ENCODE data around the gene CDH16. TPM values are rescaled to one million over a fixed set of nuclear protein-coding genes. Genes with fewer than 3 reads are reported as not detected.

The CDH16 gene
- total and polyA plus RNA-seq, 2 of the 13 experiments (the other 11 are each of a cell fraction or from before 2014, with no cell fraction given), result 2.7 to 3.9 TPM

DNA sequence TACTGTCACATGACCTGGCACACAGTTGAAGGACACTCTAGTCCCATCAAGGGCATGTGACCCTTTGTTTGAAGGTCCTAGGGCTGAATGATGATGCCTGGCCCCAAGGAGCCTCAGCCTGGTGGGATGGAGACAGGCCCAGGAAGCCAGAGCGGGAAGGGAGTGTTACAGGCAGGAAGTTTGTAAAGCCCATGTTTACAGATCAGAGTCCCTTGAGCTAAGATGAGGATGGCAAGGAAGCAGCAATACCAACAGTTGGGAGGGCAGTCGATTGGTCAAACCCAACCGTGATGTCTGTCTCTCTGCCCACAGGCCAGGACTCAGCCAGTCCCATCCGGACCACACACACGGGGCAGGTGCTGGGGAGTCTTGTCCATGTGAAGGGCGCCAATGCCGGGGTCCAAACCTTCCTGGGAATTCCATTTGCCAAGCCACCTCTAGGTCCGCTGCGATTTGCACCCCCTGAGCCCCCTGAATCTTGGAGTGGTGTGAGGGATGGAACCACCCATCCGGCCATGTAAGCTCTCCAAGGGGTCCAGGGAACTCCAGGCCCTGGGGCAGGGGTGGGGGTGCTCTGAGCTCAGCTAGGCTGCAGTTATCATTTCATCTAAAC, 19.1 kb upstream of the CDH16 start (continued):
- 0 out of 2 replicates have a peak, but pooled peaks have one; percentile 45 for TF ChIP-seq ZMAT3 (CRISPR knock-in tag; conservative IDR thresholded peaks at IDR 0.05)
- no peak for TF ChIP-seq TCF12 (IDR thresholded peaks at IDR 0.05)
- no peak for TF ChIP-seq TCF12 (CRISPR knock-in tag; IDR thresholded peaks at IDR 0.05)
- TF ChIP-seq ASH2L (IDR thresholded peaks at IDR 0.05; ENCODE audit: insufficient read length, low read depth, low read length), result no peak
- TF ChIP-seq, protein P1, sequence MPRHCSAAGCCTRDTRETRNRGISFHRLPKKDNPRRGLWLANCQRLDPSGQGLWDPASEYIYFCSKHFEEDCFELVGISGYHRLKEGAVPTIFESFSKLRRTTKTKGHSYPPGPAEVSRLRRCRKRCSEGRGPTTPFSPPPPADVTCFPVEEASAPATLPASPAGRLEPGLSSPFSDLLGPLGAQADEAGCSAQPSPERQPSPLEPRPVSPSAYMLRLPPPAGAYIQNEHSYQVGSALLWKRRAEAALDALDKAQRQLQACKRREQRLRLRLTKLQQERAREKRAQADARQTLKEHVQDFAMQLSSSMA (CRISPR knock-in tag; IDR thresholded peaks at IDR 0.05), result 0 out of 2 replicates have a peak, but pooled peaks have one; percentile 44
- TF ChIP-seq ELF3 (CRISPR knock-in tag; IDR thresholded peaks at IDR 0.05), result 0 out of 2 replicates have a peak, but pooled peaks have one; percentile 45
- 0 out of 2 replicates have a peak, but pooled peaks have one; percentile 40 for TF ChIP-seq ZFX (CRISPR knock-in tag; IDR thresholded peaks at IDR 0.05; ENCODE audit: low read depth)
- TF ChIP-seq SNAPC4 (CRISPR knock-in tag; IDR thresholded peaks at IDR 0.05), result no peak
- TF ChIP-seq ZNF496 (CRISPR knock-in tag; IDR thresholded peaks at IDR 0.05; ENCODE audit: insufficient replicate concordance), result no peak
- no peak for TF ChIP-seq TBX3 (IDR thresholded peaks at IDR 0.05; ENCODE audit: borderline replicate concordance)
- no peak for TF ChIP-seq TBL1XR1 (IDR thresholded peaks at IDR 0.05; ENCODE audit: borderline replicate concordance, low read length, partially characterized antibody)
- TF ChIP-seq SIN3A (IDR thresholded peaks at IDR 0.05; ENCODE audit: borderline replicate concordance, low read depth, low read length), result no peak
- TF ChIP-seq IKZF4 (CRISPR knock-in tag; IDR thresholded peaks at IDR 0.05; ENCODE audit: borderline replicate concordance, low read depth, not compliant biosample characterization), result no peak
- no peak for TF ChIP-seq ZNF205 (CRISPR knock-in tag; IDR thresholded peaks at IDR 0.05)
- no peak for TF ChIP-seq ZNF230 (CRISPR knock-in tag; IDR thresholded peaks at IDR 0.05)
- no peak for TF ChIP-seq SOX6 (IDR thresholded peaks at IDR 0.05)
- TF ChIP-seq SOX6 (CRISPR knock-in tag; IDR thresholded peaks at IDR 0.05), result no peak
- peak; percentile 13; the same call in 1 of the 2 replicates for TF ChIP-seq ARID5B (CRISPR knock-in tag; IDR thresholded peaks at IDR 0.05)
- peak; percentile 26; the same call in 1 of the 2 replicates for TF ChIP-seq MAX (IDR thresholded peaks at IDR 0.05)

All from HepG2 (cell line).